NCI-H2107 treated with DMSO at 0.1 percent for 48 hours (cell line): ENCODE measurements around the gene TRIM54.
A peak's percentile ranks its signal among the peaks of the same experiment; 100 is the strongest.
"Not testable (repeated sequence)": the region's sequence is repeated elsewhere in the genome, so short reads cannot be mapped to it uniquely, and the experiment has no call there.

Experiments
- DNase-seq: peaks from one replicate; lab custom pipeline; 2025; ENCODE audit not compliant: unreplicated experiment; lab: John Stamatoyannopoulos, UW

Gene TRIM54

GRCh38 chr2:27256855-27257454 lies 25.3 kb upstream of the TRIM54 start:
- no peak for DNase-seq

- no peak for DNase-seq
Observed at GRCh38 chr2:27258051-27258450, 24.2 kb upstream of the TRIM54 start.

GRCh38 chr2:27261241-27261925 lies 20.8 kb upstream of the TRIM54 start:
- no peak for DNase-seq

GRCh38 chr2:27261926-27262298 lies 20.3 kb upstream of the TRIM54 start:
- no peak for DNase-seq

- DNase-seq, result no peak
Observed at GRCh38 chr2:27262379-27263286, 19.6 kb upstream of the TRIM54 start, which contains the start of gene SLC30A3. SLC30A3 (minus strand) TSS chr2:27263047; CDS start chr2:27262906, 141 bp downstream.

- no peak for DNase-seq
Observed at GRCh38 chr2:27263287-27264252, 18.7 kb upstream of the TRIM54 start.

- no peak for DNase-seq
Observed at GRCh38 chr2:27264253-27264752, 17.9 kb upstream of the TRIM54 start.

- peak; percentile 56 for DNase-seq
Observed at GRCh38 chr2:27264753-27265535, 17.3 kb upstream of the TRIM54 start.

GRCh38 chr2:27265536-27265870 lies 16.7 kb upstream of the TRIM54 start:
- no peak for DNase-seq

GRCh38 chr2:27268296-27268695 lies 13.9 kb upstream of the TRIM54 start:
- DNase-seq, result not testable (repeated sequence)

GRCh38 chr2:27270131-27270530 lies 12.1 kb upstream of the TRIM54 start:
- no peak for DNase-seq

GRCh38 chr2:27270670-27271069 lies 11.6 kb upstream of the TRIM54 start:
- DNase-seq, result no peak

- no peak for DNase-seq
Observed at GRCh38 chr2:27271631-27272340, 10.4 kb upstream of the TRIM54 start.

- not testable (repeated sequence) for DNase-seq
Observed at GRCh38 chr2:27272537-27273522, 9.4 kb upstream of the TRIM54 start.

GRCh38 chr2:27275211-27276150 lies 6.7 kb upstream of the TRIM54 start, which contains the start of gene DNAJC5G:
DNAJC5G (plus strand) TSS chr2:27275433; CDS start chr2:27276729, 1,296 bp downstream.
- no peak for DNase-seq

GRCh38 chr2:27278010-27278409 lies 4.2 kb upstream of the TRIM54 start:
- DNase-seq, result no peak

- DNase-seq, result no peak
Observed at GRCh38 chr2:27280826-27281225, 1.4 kb upstream of the TRIM54 start.
